Colonic mucosa (tissue), 4 donors: ENCODE measurements around the gene MORN5. TPM values are rescaled to one million over a fixed set of nuclear protein-coding genes. Genes with fewer than 3 reads are reported as not detected.

Experiments
- DNase-seq: peaks from one replicate; pipeline ENCODE4 v3.0.0-alpha.2; 2020
- H3K27ac ChIP-seq: fragments of 200-600 bp; one replicate; pipeline ENCODE4 v1.8.0; 2021
- H3K27me3 ChIP-seq: fragments of 200-600 bp; one replicate; pipeline ENCODE4 v1.8.0; 2021
- H3K36me3 ChIP-seq: fragments of 200-600 bp; one replicate; pipeline ENCODE4 v1.8.0; 2021
- H3K4me1 ChIP-seq: fragments of 200-600 bp; one replicate; pipeline ENCODE4 v1.8.0; 2021; ENCODE audit warnings: mild to moderate bottlenecking
- H3K4me3 ChIP-seq: fragments of 200-600 bp; one replicate; pipeline ENCODE4 v1.8.0; 2021
- H3K9ac ChIP-seq, 2 donors: one replicate each; pipeline ENCODE4 v1.7.0; 2013; ENCODE audit warnings: control low read depth in 2 of 2, low read depth in 2 of 2, low read length in 2 of 2
- H3K9me3 ChIP-seq: fragments of 200-600 bp; one replicate; pipeline ENCODE4 v1.8.0; 2021
- intact Hi-C: fragments of 100-400 bp; cut with DNase I; formaldehyde crosslinking; loops from one replicate; pipeline ENCODE4 v1.14.1; 2022
- total RNA-seq, 2 donors: library from RNA; stranded (reverse); fragmentation: NEBNext Ultra II Directional in 1 of 2; extraction: Animal tissue kit (Norgen Biotek cat#: 25700) in 1 of 2; gene quantifications; one replicate each; pipeline ENCODE4 v1.2.1, GENCODE V29; 2021
- TF ChIP-seq, protein P1 (sequence below): fragments of 200-600 bp; IDR thresholded peaks from one replicate; pipeline ENCODE4 v1.8.0; 2022; ENCODE audit warnings: antibody characterized with exemption, mild to moderate bottlenecking
- donor health status: healthy.
- donor health status: DM: no; HTN: no; CAD: no.
- donor health status: DM: no; HTN: no; CAD: no.

MORN5 gene
- total RNA-seq, 2 donors from 2014 or later: 7.0 TPM; not detected in 1

DNA sequence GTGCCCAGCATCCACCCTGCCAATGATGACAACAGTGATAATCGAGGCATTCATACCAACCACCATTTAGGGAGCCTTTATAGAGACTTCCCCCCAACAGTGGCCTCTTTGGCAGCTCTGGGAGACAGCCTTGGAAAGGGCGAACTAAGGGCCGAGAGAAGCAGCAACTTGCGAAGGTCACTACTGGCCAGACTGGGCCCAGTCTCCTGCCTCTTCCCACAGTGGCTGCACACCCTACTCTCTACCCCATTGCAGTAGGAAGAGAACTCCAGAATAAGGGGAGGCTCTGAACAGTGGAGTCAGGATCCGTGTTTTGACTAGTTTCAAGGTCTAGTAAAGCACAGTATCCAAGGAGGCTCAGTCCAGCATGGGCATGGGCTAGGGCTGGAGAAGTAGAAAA is 63.7 kb downstream of the MORN5 start:
- intact Hi-C loops: no loop called here
- H3K9ac ChIP-seq: no peak overlapping the region
- H3K27me3 ChIP-seq: peaks cover 93% of the 10 kb centered on the region
- H3K27ac ChIP-seq: no peak overlapping the region
- H3K36me3 ChIP-seq: no peaks in the 10 kb centered on the region
- TF ChIP-seq, protein P1, sequence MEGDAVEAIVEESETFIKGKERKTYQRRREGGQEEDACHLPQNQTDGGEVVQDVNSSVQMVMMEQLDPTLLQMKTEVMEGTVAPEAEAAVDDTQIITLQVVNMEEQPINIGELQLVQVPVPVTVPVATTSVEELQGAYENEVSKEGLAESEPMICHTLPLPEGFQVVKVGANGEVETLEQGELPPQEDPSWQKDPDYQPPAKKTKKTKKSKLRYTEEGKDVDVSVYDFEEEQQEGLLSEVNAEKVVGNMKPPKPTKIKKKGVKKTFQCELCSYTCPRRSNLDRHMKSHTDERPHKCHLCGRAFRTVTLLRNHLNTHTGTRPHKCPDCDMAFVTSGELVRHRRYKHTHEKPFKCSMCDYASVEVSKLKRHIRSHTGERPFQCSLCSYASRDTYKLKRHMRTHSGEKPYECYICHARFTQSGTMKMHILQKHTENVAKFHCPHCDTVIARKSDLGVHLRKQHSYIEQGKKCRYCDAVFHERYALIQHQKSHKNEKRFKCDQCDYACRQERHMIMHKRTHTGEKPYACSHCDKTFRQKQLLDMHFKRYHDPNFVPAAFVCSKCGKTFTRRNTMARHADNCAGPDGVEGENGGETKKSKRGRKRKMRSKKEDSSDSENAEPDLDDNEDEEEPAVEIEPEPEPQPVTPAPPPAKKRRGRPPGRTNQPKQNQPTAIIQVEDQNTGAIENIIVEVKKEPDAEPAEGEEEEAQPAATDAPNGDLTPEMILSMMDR: no peak
- no peak for DNase-seq
- H3K4me3 ChIP-seq: no peak overlapping the region
- H3K4me1 ChIP-seq: peaks cover 4% of the 10 kb centered on the region
- no peaks in the 10 kb centered on the region for H3K9me3 ChIP-seq

DNA sequence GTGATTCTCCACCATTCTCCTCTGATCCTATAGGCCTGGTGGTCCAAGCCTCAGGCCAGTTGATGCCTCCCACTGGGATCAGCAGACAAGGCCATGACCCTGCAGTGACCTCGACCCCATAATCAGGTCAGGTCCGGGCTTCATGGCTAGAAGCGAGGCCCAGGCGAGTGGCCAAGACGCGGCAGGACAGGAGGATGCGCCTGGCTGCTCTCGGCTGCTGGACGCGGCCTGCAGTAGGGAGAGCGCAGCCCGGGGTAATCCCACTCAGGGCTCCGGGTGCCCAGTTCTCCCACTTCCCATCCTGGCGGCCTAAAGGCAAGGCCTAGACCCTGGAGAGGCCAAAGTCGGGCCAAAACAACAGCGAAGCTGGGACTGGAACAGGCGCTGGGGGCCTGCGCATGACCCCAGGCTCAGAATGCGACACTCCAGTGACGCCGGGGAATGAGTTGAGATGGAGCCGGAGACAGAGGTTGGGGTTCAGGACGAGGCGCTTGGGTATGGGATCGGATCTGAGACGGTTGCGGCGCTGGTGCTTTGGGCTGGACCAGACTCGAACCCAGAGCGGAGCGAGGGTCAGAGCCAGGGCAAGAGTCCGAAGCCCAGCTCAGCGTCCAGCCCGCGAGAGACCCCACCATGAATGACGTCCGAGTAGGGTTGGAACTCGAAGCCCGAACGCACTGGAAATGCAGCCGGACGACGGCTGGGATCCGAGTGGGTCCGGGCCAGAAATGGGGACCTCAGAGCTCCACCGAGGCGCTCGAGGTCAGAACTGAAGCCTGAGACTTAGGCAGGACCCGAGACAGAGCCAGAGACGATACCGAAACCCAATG is 65.8 kb downstream of the MORN5 start:
- TF ChIP-seq, protein P1: no peak
- Histone ChIP-seq H3K4me1 (no peaks in the 10 kb centered on the region), H3K27ac (no peak overlapping the region), H3K9ac (no peak overlapping the region), H3K9me3 (no peaks in the 10 kb centered on the region), H3K27me3 (peaks cover 91% of the 10 kb centered on the region), H3K36me3 (no peaks in the 10 kb centered on the region), H3K4me3 (no peak overlapping the region)
- no peak for DNase-seq
- intact Hi-C loops: no loop called here

DNA sequence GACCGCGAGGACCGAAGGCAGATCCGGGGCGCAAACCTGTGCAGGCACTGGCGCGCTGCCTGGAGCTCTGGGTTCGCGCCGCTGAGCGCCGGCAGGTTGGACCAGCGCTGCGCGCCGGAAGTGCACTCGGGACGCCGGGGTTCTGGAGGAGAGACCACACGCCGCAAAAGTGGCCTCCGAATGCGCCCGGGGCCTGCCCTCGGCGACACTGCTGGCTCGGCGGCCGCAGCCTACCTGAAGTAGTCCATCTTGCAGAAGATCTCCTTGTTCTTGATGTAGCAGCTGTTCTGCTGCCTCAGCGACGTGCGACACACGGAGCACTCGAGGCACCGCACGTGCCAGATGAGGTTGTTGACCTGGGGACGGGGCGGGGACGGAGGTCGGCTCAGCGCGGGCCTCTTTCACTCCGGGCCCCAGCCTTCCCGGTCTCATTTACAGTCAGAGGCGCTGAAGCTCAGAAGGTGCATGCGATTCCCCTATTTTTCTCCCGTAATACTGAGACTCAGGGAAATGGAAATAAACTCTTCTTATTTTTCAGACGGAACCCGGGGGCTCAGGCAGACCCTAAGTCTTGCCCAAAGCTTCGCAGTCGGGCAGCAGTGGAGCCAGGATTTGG is 66.5 kb downstream of the MORN5 start:
- TF ChIP-seq, protein P1: no peak
- Histone ChIP-seq H3K36me3 (no peaks in the 10 kb centered on the region), H3K27me3 (peaks cover 86% of the 10 kb centered on the region), H3K4me1 (no peaks in the 10 kb centered on the region), H3K9ac (no peak overlapping the region), H3K27ac (no peak overlapping the region), H3K4me3 (no peak overlapping the region), H3K9me3 (no peaks in the 10 kb centered on the region)
- no peak for DNase-seq
- intact Hi-C loops: no loop called here

DNA sequence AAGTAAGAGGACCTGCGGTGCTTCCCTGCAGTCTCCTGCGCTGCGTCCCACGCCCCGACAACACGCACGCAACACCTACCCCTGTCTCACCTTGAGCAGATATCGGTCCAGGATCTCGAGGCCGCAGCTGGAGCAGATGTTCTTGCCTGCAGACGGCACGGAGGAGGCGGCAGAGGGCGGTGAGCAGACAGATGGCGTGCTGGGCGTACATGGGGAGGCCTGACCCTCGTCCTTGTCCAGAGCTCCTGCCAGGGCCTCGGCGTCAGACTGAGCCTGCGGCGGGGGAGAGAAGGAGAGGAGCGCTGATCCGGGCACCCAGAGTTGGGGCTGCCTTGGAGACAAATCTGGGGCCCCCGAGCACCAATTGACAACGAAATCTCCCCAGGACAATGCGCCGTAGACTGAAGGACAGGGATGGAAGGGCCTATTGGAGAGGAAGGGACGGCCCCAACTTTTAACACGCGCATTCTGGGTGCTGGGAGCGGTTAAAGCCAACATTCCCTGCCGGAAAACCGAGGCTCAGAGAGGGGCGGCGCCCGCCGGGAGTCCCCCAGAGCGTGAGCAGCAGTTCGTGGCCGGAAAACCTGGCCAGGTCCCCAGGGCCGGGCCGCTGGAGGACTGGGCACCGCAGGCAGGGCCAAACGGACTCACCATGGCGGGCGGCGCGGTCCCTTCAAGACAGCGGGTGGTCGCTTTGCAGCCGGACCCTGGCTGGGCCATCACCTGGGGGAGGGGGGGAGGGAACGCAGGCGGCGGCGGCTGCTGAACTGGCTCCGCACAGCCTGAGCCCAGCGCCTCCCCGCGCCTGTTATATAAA is 67.3 kb downstream of the MORN5 start:
- DNase-seq: no peak
- intact Hi-C loops: no loop called here
- peaks cover 80% of the 10 kb centered on the region for H3K27me3 ChIP-seq
- TF ChIP-seq, protein P1: no peak
- no peaks in the 10 kb centered on the region for H3K4me1 ChIP-seq
- no peak overlapping the region for H3K9ac ChIP-seq
- no peak overlapping the region for H3K27ac ChIP-seq
- H3K9me3 ChIP-seq: no peaks in the 10 kb centered on the region
- H3K36me3 ChIP-seq: no peaks in the 10 kb centered on the region
- no peak overlapping the region for H3K4me3 ChIP-seq

DNA sequence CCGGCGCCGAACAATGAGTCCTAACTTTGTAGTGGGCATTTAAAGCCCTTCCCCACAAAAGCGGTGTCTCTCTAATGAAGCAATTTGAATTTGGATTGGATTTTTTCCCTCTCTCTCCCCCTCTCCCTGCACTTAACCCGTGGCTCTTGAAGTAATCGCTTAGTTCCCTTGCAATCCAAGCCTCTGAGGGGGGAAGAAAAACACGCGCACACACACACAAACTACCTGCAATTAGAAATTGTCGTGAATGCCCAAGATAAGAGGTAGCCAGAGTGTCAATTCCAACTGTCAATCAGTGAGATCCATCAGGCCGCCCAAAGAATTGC is 67.8 kb downstream of the MORN5 start:
- Histone ChIP-seq H3K27ac (no peak overlapping the region), H3K9ac (no peak overlapping the region), H3K4me1 (no peaks in the 10 kb centered on the region), H3K36me3 (no peaks in the 10 kb centered on the region), H3K27me3 (peaks cover 78% of the 10 kb centered on the region), H3K9me3 (no peaks in the 10 kb centered on the region), H3K4me3 (no peak overlapping the region)
- TF ChIP-seq, protein P1: no peak
- no peak for DNase-seq
- intact Hi-C loops: no loop called here
